Mesendoderm (in vitro differentiated cells): ENCODE data around the gene SPATS2.

Experiments used
- DNase-seq: peaks from one replicate; pipeline ENCODE4 v3.0.0; 2013
- H2AK5ac ChIP-seq: 2 replicates; pipeline ENCODE4 v1.6.1; 2013; ENCODE audit warnings: low read length, inconsistent platforms
- H2BK120ac ChIP-seq: 2 replicates; pipeline ENCODE4 v1.6.1; 2013; ENCODE audit warnings: low read depth, mild to moderate bottlenecking, low read length, moderate library complexity, mixed read lengths
- H2BK15ac ChIP-seq: replicated peaks from 2 replicates; pipeline ENCODE4 v1.6.1; 2013; ENCODE audit warnings: low read depth, mild to moderate bottlenecking, moderate library complexity
- H2BK5ac ChIP-seq: 2 replicates; pipeline ENCODE4 v1.6.1; 2013; ENCODE audit warnings: low read length, inconsistent platforms
- H3K18ac ChIP-seq: 2 replicates; pipeline ENCODE4 v1.6.1; 2013; ENCODE audit warnings: mild to moderate bottlenecking, low read length, mixed read lengths
- H3K23ac ChIP-seq: one replicate; pipeline ENCODE4 v1.6.1; 2013; ENCODE audit warnings: low read length
- H3K27ac ChIP-seq: 2 replicates; pipeline ENCODE4 v1.5.1; 2013; ENCODE audit warnings: low read depth, mild to moderate bottlenecking, inconsistent platforms, low read length, moderate library complexity
- H3K27me3 ChIP-seq: 2 replicates; pipeline ENCODE4 v1.6.1; 2013; ENCODE audit warnings: low read length, control low read depth, mild to moderate bottlenecking, inconsistent platforms; ENCODE audit not compliant: insufficient read depth, poor library complexity
- H3K36me3 ChIP-seq: 2 replicates; pipeline ENCODE4 v1.6.1; 2013; ENCODE audit warnings: low read length, inconsistent platforms; ENCODE audit not compliant: control insufficient read depth, insufficient read depth
- H3K4ac ChIP-seq: one replicate; pipeline ENCODE4 v1.6.1; 2013; ENCODE audit warnings: low read depth, mild to moderate bottlenecking, low read length, moderate library complexity
- H3K4me1 ChIP-seq: 2 replicates; pipeline ENCODE4 v1.6.1; 2013; ENCODE audit warnings: low read depth, low read length, inconsistent platforms; ENCODE audit not compliant: control insufficient read depth
- H3K4me2 ChIP-seq: 2 replicates; pipeline ENCODE4 v1.6.1; 2013; ENCODE audit warnings: low read length
- H3K4me3 ChIP-seq: 2 replicates; pipeline ENCODE4 v1.5.1; 2013; ENCODE audit warnings: mild to moderate bottlenecking, low read length
- H3K56ac ChIP-seq: one replicate; pipeline ENCODE4 v1.6.1; 2013; ENCODE audit warnings: low read length
- H3K79me1 ChIP-seq: 2 replicates; pipeline ENCODE4 v1.6.1; 2013; ENCODE audit warnings: low read length, inconsistent platforms
- H3K79me2 ChIP-seq: 2 replicates; pipeline ENCODE4 v1.6.1; 2013; ENCODE audit warnings: mild to moderate bottlenecking, low read length; ENCODE audit not compliant: control insufficient read depth, insufficient read depth
- H3K9ac ChIP-seq: 2 replicates; pipeline ENCODE4 v1.6.1; 2013; ENCODE audit warnings: low read length, inconsistent platforms
- H4K5ac ChIP-seq: one replicate; pipeline ENCODE4 v1.6.1; 2013; ENCODE audit warnings: low read length
- H4K8ac ChIP-seq: one replicate; pipeline ENCODE4 v1.6.1; 2013; ENCODE audit warnings: low read depth, mild to moderate bottlenecking, control low read depth, low read length, moderate library complexity
- WGBS: extraction: QIAGEN DNeasy Blood & Tissue Kit; methylation state at CpG from one replicate; pipeline ENCODE4 v1.1.7; 2013; ENCODE audit warnings: low lambda C conversion rate, missing lambda C conversion rate; ENCODE audit not compliant: insufficient coverage; ENCODE audit errors: extremely low coverage; 5-methylcytosine and 5-hydroxymethylcytosine counted together

SPATS2 gene

DNA sequence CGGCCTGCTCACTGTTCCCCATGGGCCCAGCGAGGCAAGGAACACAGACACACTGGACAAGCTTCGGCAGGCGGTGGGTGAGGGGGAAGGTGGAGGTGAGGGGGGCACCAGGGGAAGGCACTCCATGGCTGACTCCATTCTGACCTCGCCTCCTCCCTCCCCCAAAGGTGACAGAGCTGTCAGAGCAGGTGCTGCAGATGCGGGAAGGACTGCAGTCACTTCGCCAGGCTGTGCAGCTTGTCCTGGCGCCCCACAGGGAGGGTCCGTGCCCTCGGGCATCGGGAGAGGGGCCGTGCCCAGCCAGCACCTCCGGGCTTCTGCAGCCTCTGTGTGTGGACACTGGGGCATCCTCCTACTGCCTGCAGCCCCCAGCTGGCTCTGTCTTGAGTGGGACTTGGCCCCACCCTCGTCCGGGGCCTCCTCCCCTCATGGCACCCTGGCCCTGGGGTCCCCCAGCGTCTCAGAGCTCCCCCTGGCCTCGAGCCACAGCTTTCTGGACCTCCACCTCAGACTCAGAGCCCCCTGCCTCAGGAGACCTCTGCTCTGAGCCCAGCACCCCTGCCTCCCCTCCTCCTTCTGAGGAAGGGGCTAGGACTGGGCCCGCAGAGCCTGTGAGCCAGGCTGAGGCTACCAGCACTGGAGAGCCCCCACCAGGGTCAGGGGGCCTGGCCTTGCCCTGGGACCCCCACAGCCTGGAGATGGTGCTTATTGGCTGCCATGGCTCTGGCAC, 190.1 kb downstream of the SPATS2 start:
- no peak overlapping the region for H3K56ac ChIP-seq
- H3K27ac ChIP-seq: no peak overlapping the region
- H2BK5ac ChIP-seq: no peak overlapping the region
- H3K79me1 ChIP-seq: no peaks in the 10 kb centered on the region
- no peaks in the 10 kb centered on the region for H3K79me2 ChIP-seq
- no peak for DNase-seq
- H3K4me2 ChIP-seq: no peak overlapping the region
- no peaks in the 10 kb centered on the region for H3K4me1 ChIP-seq
- no peak overlapping the region for H3K18ac ChIP-seq
- H3K9ac ChIP-seq: no peak overlapping the region
- no peaks in the 10 kb centered on the region for H3K27me3 ChIP-seq
- H2BK15ac ChIP-seq: no peak overlapping the region
- H2AK5ac ChIP-seq: no peak overlapping the region
- H3K23ac ChIP-seq: no peak overlapping the region
- H4K8ac ChIP-seq: no peak overlapping the region
- H3K36me3 ChIP-seq: peaks cover 12% of the 10 kb centered on the region
- no peak overlapping the region for H3K4ac ChIP-seq
- no peak overlapping the region for H4K5ac ChIP-seq
- WGBS: no CpG with 5 or more reads among the region's 18 CpGs
- no peak overlapping the region for H2BK120ac ChIP-seq
- H3K4me3 ChIP-seq: no peak overlapping the region

DNA sequence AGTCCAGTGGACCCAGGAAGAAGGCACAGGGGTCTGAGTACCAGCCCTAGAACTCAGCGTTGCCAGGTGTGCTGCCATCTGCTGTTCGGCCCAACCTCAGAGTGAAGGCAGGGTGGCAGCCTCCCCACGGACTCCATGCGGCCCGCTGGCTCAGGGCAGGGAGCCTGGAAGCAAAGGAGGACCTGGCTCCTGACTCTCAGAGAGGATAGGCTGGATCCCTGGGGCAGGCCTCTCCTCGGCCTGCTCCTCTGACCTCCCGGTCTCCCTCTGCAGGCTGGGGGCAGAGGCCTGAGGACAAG, 190.6 kb downstream of the SPATS2 start:
- Histone ChIP-seq H2BK120ac (no peak overlapping the region), H4K5ac (no peak overlapping the region), H3K23ac (no peak overlapping the region), H3K79me2 (no peaks in the 10 kb centered on the region), H3K79me1 (no peaks in the 10 kb centered on the region), H3K4me2 (no peak overlapping the region), H2AK5ac (no peak overlapping the region), H3K27me3 (no peaks in the 10 kb centered on the region), H4K8ac (no peak overlapping the region), H2BK5ac (no peak overlapping the region), H3K56ac (no peak overlapping the region), H3K36me3 (peaks cover 12% of the 10 kb centered on the region), H3K4ac (no peak overlapping the region), H3K18ac (no peak overlapping the region), H3K9ac (no peak overlapping the region), H3K4me3 (no peak overlapping the region), H3K27ac (no peak overlapping the region), H3K4me1 (no peaks in the 10 kb centered on the region), H2BK15ac (no peak overlapping the region)
- DNase-seq: no peak
- no CpG with 5 or more reads among the region's 7 CpGs for WGBS

DNA sequence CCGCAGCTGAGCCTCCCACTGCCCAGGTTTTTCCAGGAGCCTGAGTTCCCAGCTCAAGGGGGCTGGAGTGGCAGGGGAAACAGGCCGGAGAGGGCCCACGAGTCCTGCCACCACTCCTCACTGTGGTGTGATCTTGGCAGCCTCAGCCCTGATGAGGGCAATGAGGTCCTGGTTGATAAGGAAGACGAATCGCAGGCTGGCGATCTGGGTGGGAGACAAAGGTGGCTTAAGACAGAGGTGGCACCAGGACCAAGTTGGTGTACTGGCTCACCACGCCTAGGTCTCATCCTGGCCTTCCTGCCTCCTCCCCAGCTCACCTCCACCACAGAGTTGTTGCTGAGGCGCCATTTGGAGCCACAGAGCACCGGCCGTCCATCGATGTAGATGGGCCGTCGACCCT, 191.3 kb downstream of the SPATS2 start:
- H3K4me2 ChIP-seq: no peak overlapping the region
- peaks cover 12% of the 10 kb centered on the region for H3K36me3 ChIP-seq
- H2BK15ac ChIP-seq: no peak overlapping the region
- no peak overlapping the region for H3K4ac ChIP-seq
- H3K23ac ChIP-seq: no peak overlapping the region
- H3K79me1 ChIP-seq: no peaks in the 10 kb centered on the region
- no peak overlapping the region for H3K56ac ChIP-seq
- no peak overlapping the region for H2AK5ac ChIP-seq
- H3K27ac ChIP-seq: no peak overlapping the region
- no peak overlapping the region for H4K8ac ChIP-seq
- no peak overlapping the region for H3K4me3 ChIP-seq
- no peak overlapping the region for H3K9ac ChIP-seq
- H3K18ac ChIP-seq: no peak overlapping the region
- H2BK5ac ChIP-seq: no peak overlapping the region
- H4K5ac ChIP-seq: no peak overlapping the region
- H3K4me1 ChIP-seq: no peaks in the 10 kb centered on the region
- no peaks in the 10 kb centered on the region for H3K79me2 ChIP-seq
- no peak overlapping the region for H2BK120ac ChIP-seq
- no peaks in the 10 kb centered on the region for H3K27me3 ChIP-seq
- DNase-seq: no peak
- WGBS: no CpG with 5 or more reads among the region's 13 CpGs

DNA sequence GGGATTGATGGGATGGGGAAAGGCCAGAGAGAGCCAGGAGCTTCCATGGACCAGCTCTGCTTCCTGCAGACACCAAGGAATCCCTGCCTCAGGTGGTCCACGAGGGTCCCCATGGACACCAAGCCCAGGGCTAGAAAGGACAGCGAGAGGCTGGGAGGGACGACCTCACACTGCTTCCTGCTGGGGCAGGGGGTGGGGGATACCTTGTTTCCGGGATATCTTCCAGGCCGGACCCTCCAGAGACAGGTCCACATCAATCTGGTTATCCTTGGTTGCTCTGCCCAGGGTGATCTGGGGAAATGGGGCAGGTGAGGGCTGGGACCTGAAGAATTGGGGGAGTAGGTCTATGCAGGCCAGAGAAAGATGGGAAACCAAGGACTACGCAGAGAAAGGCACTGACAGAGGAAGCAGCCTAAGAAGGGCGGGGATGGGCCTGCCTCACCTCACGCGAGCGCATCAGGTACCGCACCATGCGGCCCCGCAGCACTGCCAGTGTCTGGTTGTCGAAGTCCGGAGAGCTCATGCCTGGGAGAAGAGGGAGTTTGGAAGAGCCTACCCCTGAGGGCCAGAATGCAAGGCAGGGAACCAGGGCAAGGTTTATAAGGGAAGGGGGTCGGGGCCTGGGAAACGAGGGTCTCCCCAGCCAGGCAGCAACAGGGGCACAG, 191.9 kb downstream of the SPATS2 start:
- H3K27ac ChIP-seq: no peak overlapping the region
- H3K27me3 ChIP-seq: no peaks in the 10 kb centered on the region
- no peak overlapping the region for H3K9ac ChIP-seq
- H2AK5ac ChIP-seq: no peak overlapping the region
- H3K18ac ChIP-seq: no peak overlapping the region
- no peak overlapping the region for H3K56ac ChIP-seq
- H3K79me1 ChIP-seq: no peaks in the 10 kb centered on the region
- H2BK5ac ChIP-seq: no peak overlapping the region
- no peak for DNase-seq
- no peaks in the 10 kb centered on the region for H3K4me1 ChIP-seq
- peaks cover 12% of the 10 kb centered on the region for H3K36me3 ChIP-seq
- no peak overlapping the region for H3K23ac ChIP-seq
- H4K5ac ChIP-seq: no peak overlapping the region
- no peaks in the 10 kb centered on the region for H3K79me2 ChIP-seq
- WGBS: no CpG with 5 or more reads among the region's 17 CpGs
- H3K4me3 ChIP-seq: no peak overlapping the region
- H4K8ac ChIP-seq: no peak overlapping the region
- H3K4me2 ChIP-seq: no peak overlapping the region
- H2BK15ac ChIP-seq: no peak overlapping the region
- no peak overlapping the region for H2BK120ac ChIP-seq
- H3K4ac ChIP-seq: no peak overlapping the region

DNA sequence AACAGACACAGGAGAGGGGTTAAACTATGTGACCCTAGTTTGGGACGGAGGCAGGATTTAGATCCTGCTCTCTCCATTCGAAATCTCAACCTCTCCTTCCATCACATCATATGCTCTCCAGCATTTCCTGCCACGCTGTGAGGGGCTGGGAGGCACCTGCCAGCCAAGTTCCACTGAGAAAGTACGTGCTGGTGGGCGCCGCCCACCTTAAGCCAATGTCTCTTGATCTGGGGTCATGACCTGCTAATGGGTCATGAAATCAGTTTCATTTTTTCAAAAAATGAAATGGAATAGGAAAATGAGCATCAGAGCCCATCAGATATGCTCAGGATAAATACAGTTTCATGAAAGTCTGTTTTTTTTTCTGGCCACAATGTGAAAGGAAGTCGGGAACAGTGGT, 193.4 kb downstream of the SPATS2 start:
- no CpG with 5 or more reads among the region's 7 CpGs for WGBS
- Histone ChIP-seq H4K8ac (no peak overlapping the region), H3K18ac (no peak overlapping the region), H3K23ac (no peak overlapping the region), H2BK5ac (no peak overlapping the region), H3K79me2 (no peaks in the 10 kb centered on the region), H3K9ac (no peak overlapping the region), H3K4ac (no peak overlapping the region), H2BK120ac (no peak overlapping the region), H3K56ac (no peak overlapping the region), H3K4me2 (no peak overlapping the region), H2AK5ac (no peak overlapping the region), H3K79me1 (no peaks in the 10 kb centered on the region), H2BK15ac (no peak overlapping the region), H4K5ac (no peak overlapping the region), H3K4me3 (no peak overlapping the region), H3K27ac (no peak overlapping the region), H3K27me3 (no peaks in the 10 kb centered on the region), H3K36me3 (peaks cover 12% of the 10 kb centered on the region), H3K4me1 (no peaks in the 10 kb centered on the region)
- DNase-seq: no peak

DNA sequence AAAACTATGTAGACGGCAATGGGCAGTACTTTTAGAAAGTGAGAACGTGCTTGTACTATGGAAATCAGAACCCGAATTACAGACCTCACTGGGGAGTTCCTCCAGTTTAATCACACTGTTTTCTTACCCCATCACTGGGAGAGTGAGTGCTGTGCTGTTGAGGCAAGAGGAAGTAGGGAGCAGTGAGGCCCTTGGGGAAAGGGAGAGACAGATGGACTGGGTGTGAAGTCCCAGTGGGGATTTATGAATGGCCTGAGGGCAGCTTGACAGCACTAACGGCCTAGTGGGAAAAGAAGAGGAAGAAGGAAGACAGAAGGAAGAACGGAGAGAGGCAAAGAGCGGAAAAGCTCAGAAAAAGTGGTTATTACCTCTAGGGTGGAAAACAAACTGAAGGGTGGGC, 195.0 kb downstream of the SPATS2 start:
- H3K36me3 ChIP-seq: peaks cover 12% of the 10 kb centered on the region

More for the DNA sequence above, 195.0 kb downstream of the SPATS2 start:
- Histone ChIP-seq H3K79me1 (peaks cover 10% of the 10 kb centered on the region), H3K56ac (no peak overlapping the region), H3K18ac (no peak overlapping the region), H3K23ac (no peak overlapping the region), H3K27me3 (no peaks in the 10 kb centered on the region), H3K9ac (no peak overlapping the region), H3K4me1 (peaks cover 4% of the 10 kb centered on the region), H4K5ac (no peak overlapping the region), H3K4ac (no peak overlapping the region), H4K8ac (no peak overlapping the region), H3K4me3 (no peak overlapping the region), H2BK15ac (no peak overlapping the region), H3K27ac (no peak overlapping the region), H3K79me2 (peaks cover 10% of the 10 kb centered on the region), H2BK5ac (no peak overlapping the region), H2AK5ac (no peak overlapping the region), H2BK120ac (no peak overlapping the region), H3K4me2 (no peak overlapping the region)
- no CpG with 5 or more reads among the region's 6 CpGs for WGBS
- no peak for DNase-seq
